SK-N-SH treated with all-trans-retinoic acid at 6 μM for 48 hours (cell line): ENCODE measurements around the gene CDK6.
A peak's percentile ranks its signal among the peaks of the same experiment; 100 is the strongest.

Experiments
- ATAC-seq: fragments of 200-7000 bp; cut with Tn5 transposase; 3 replicates; pipeline ENCODE4 v1.9.1; 2020; ENCODE audit warnings: mild to moderate bottlenecking, moderate library complexity
- ARNTL ChIP-seq: fragments of 450-650 bp; formaldehyde crosslinking; IDR thresholded peaks from 2 replicates; pipeline ENCODE4 v1.5.0; 2020; ENCODE audit warnings: low read depth, mild to moderate bottlenecking, moderate library complexity, borderline replicate concordance
- BACH2 ChIP-seq: fragments of 250-450 bp; sonication (Bioruptor Pico); IDR thresholded peaks from 2 replicates; pipeline ENCODE4 v1.9.0; 2021; ENCODE audit warnings: mild to moderate bottlenecking, borderline replicate concordance
- CREB5 ChIP-seq: fragments of 250-450 bp; sonication (Bioruptor Pico); IDR thresholded peaks from 2 replicates; pipeline ENCODE4 v1.5.1; 2020; ENCODE audit warnings: low read depth, mild to moderate bottlenecking, moderate library complexity
- CSDC2 ChIP-seq: fragments of 250-450 bp; sonication (Bioruptor Pico); IDR thresholded peaks from 2 replicates; pipeline ENCODE4 v1.5.0; 2020; ENCODE audit warnings: mild to moderate bottlenecking, moderate library complexity
- CSRNP3 ChIP-seq: fragments of 250-450 bp; sonication (Bioruptor Pico); IDR thresholded peaks from 2 replicates; pipeline ENCODE4 v1.5.1; 2021; ENCODE audit warnings: mild to moderate bottlenecking, moderate library complexity
- ESRRG ChIP-seq: fragments of 250-450 bp; sonication (Bioruptor Pico); IDR thresholded peaks from 2 replicates; pipeline ENCODE4 v1.6.1; 2021; ENCODE audit warnings: mild to moderate bottlenecking
- GLIS3 ChIP-seq: fragments of 250-450 bp; sonication (Bioruptor Pico); IDR thresholded peaks from 2 replicates; pipeline ENCODE4 v1.5.0; 2020; ENCODE audit warnings: mild to moderate bottlenecking, moderate library complexity
- ISL1 ChIP-seq: fragments of 250-450 bp; sonication (Bioruptor Pico); IDR thresholded peaks from 2 replicates; pipeline ENCODE4 v2.1.2; 2022; ENCODE audit warnings: mild to moderate bottlenecking, moderate library complexity
- OSR1 ChIP-seq: fragments of 250-450 bp; sonication (Bioruptor Pico); IDR thresholded peaks from 2 replicates; pipeline ENCODE4 v1.8.0; 2022; ENCODE audit warnings: moderate library complexity, mild to moderate bottlenecking, inconsistent platforms
- PATZ1 ChIP-seq: fragments of 250-450 bp; sonication (Bioruptor Pico); IDR thresholded peaks from 2 replicates; pipeline ENCODE4 v1.8.0; 2020; ENCODE audit warnings: mild to moderate bottlenecking, moderate library complexity, borderline replicate concordance
- PPARA ChIP-seq: fragments of 250-450 bp; sonication (Bioruptor Pico); IDR thresholded peaks from 2 replicates; pipeline ENCODE4 v1.5.0; 2020; ENCODE audit warnings: mild to moderate bottlenecking, borderline replicate concordance
- RARB ChIP-seq: fragments of 250-450 bp; sonication (Bioruptor Pico); IDR thresholded peaks from 2 replicates; pipeline ENCODE4 v1.8.0; 2021; ENCODE audit warnings: mild to moderate bottlenecking, moderate library complexity
- TCF4 ChIP-seq: fragments of 250-450 bp; sonication (Bioruptor Pico); IDR thresholded peaks from 2 replicates; pipeline ENCODE4 v1.8.0; 2021; ENCODE audit warnings: mild to moderate bottlenecking, moderate library complexity, borderline replicate concordance
- TOX ChIP-seq: fragments of 250-450 bp; sonication (Bioruptor Pico); IDR thresholded peaks from 2 replicates; pipeline ENCODE4 v1.8.0; 2021; ENCODE audit warnings: mild to moderate bottlenecking, moderate library complexity, borderline replicate concordance
- ZC3H10 ChIP-seq: fragments of 250-450 bp; sonication (Bioruptor Pico); IDR thresholded peaks from 2 replicates; pipeline ENCODE4 v1.5.1; 2021; ENCODE audit warnings: mild to moderate bottlenecking, moderate library complexity
- ZFP3 ChIP-seq: fragments of 250-450 bp; sonication (Bioruptor Pico); IDR thresholded peaks from 2 replicates; pipeline ENCODE4 v1.5.0; 2020; ENCODE audit warnings: mild to moderate bottlenecking, moderate library complexity
- ZFP30 ChIP-seq: fragments of 450-650 bp; formaldehyde crosslinking; IDR thresholded peaks from 2 replicates; pipeline ENCODE4 v1.5.0; 2022; ENCODE audit warnings: mild to moderate bottlenecking, moderate library complexity
- ZNF565 ChIP-seq: fragments of 450-650 bp; formaldehyde crosslinking; conservative IDR thresholded peaks from 2 replicates; pipeline ENCODE4 v1.5.0; 2020; ENCODE audit warnings: low read depth, mild to moderate bottlenecking, moderate library complexity
- ZNF70 ChIP-seq: fragments of 450-650 bp; formaldehyde crosslinking; IDR thresholded peaks from 2 replicates; pipeline ENCODE4 v1.5.0; 2020; ENCODE audit warnings: mild to moderate bottlenecking, moderate library complexity
- ZNF8 ChIP-seq: fragments of 450-650 bp; formaldehyde crosslinking; IDR thresholded peaks from 2 replicates; pipeline ENCODE4 v1.5.0; 2020; ENCODE audit warnings: mild to moderate bottlenecking, moderate library complexity
- TF ChIP-seq, protein P1 (sequence below): fragments of 250-450 bp; sonication (Bioruptor Pico); IDR thresholded peaks from 2 replicates; pipeline ENCODE4 v1.8.0; 2021; ENCODE audit warnings: low read depth, mild to moderate bottlenecking, moderate library complexity, borderline replicate concordance

Gene CDK6

DNA sequence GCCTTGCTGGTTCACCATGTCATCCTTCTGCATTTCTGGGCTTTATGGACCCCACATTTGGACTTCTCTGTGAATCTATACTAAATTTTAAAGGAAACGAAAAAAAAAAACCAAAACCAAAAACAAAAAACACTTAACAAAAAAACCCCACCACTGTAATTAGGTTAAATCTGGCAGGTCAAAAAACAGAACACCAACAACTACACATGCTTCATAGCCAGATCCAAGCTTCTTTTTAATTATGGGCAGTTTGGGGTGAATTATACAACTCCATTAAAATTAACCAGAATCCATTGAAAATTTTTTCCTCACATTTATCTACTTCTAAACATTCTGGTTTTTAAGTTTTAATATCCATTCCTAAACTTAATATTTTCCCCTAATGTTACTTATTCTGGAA is 58.4 kb downstream of the CDK6 start:
- peak; percentile 57; the same call in 1 of the 2 replicates for TF ChIP-seq TCF4
- no peak for TF ChIP-seq ZNF70 (CRISPR knock-in tag)
- TF ChIP-seq ISL1 (CRISPR knock-in tag), result peak; percentile 6; the same call in 1 of the 2 replicates
- TF ChIP-seq, all 23 proteins: peak for 2
- no peak for ATAC-seq

- TF ChIP-seq ISL1 (CRISPR knock-in tag) (no peak), CREB5 (no peak), PATZ1 (no peak), GLIS3 (no peak), BACH2 (no peak), ESRRG (CRISPR knock-in tag) (no peak), ARNTL (CRISPR knock-in tag) (no peak), CSDC2 (no peak), ZFP3 (no peak), ZFP30 (CRISPR knock-in tag) (no peak), OSR1 (CRISPR knock-in tag) (no peak)
- TF ChIP-seq, protein P1, sequence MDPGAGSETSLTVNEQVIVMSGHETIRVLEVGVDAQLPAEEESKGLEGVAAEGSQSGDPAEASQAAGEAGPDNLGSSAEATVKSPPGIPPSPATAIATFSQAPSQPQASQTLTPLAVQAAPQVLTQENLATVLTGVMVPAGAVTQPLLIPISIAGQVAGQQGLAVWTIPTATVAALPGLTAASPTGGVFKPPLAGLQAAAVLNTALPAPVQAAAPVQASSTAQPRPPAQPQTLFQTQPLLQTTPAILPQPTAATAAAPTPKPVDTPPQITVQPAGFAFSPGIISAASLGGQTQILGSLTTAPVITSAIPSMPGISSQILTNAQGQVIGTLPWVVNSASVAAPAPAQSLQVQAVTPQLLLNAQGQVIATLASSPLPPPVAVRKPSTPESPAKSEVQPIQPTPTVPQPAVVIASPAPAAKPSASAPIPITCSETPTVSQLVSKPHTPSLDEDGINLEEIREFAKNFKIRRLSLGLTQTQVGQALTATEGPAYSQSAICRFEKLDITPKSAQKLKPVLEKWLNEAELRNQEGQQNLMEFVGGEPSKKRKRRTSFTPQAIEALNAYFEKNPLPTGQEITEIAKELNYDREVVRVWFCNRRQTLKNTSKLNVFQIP (CRISPR knock-in tag), result no peak
Measured at GRCh38 chr7:92773808-92774207, 62.6 kb downstream of the CDK6 start.

DNA sequence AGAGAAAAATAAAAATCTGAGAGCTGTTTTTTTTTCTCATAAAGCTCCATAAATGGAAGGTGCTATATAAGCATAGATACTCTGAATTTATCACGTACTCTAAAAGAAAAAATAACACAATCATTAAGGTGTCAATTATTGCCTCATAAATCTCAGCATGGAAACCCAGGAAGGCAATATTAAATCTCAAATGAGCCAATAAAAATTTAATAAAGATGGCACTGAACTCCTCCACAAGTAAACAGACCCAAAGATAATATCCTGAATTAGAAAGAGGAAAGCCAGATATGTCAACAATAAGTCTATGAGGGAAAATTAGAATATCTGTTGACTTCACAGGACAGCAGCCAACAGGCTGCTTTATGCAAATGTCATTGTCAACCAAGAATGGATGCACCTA is 66.5 kb downstream of the CDK6 start:
- TF ChIP-seq BACH2, result no peak
- TF ChIP-seq ZNF70 (CRISPR knock-in tag), result no peak
- no peak for TF ChIP-seq ARNTL (CRISPR knock-in tag)
- no peak for TF ChIP-seq CSDC2
- no peak for TF ChIP-seq TOX (CRISPR knock-in tag)
- TF ChIP-seq RARB (CRISPR knock-in tag), result no peak
- TF ChIP-seq ZFP30 (CRISPR knock-in tag), result no peak
- no peak for TF ChIP-seq PPARA (CRISPR knock-in tag)
- TF ChIP-seq, protein P1 (CRISPR knock-in tag), result no peak
- no peak for TF ChIP-seq ESRRG (CRISPR knock-in tag)
- TF ChIP-seq ZNF8 (CRISPR knock-in tag), result no peak
- no peak for TF ChIP-seq CREB5
- TF ChIP-seq OSR1 (CRISPR knock-in tag), result no peak
- no peak for TF ChIP-seq ISL1 (CRISPR knock-in tag)
- no peak for TF ChIP-seq GLIS3
- no peak for TF ChIP-seq ZC3H10 (CRISPR knock-in tag)
- TF ChIP-seq PATZ1, result no peak
- no peak for TF ChIP-seq ZNF565 (CRISPR knock-in tag)
- no peak for TF ChIP-seq CSRNP3
- no peak for ATAC-seq

More at GRCh38 chr7:92773808-92774207, 62.6 kb downstream of the CDK6 start:
- ATAC-seq, result no peak
